HG03460 (cell line): Measurements from ENCODE around the gene EHD2.
"Not testable (repeated sequence)": the region's sequence is repeated elsewhere in the genome, so short reads cannot be mapped to it uniquely, and the experiment has no call there.

Experiments
- ATAC-seq: cut with Tn5 transposase; IDR thresholded peaks from one replicate; pipeline ENCODE4 v1.9.1; 2021; ENCODE audit not compliant: unreplicated experiment

Gene EHD2

GRCh38 chr19:47713046-47714021 lies at the start of gene EHD2:
Gene EHD2 (plus strand): TSS chr19:47713422. CDS start chr19:47716613, 3,191 bp downstream.
- no peak for ATAC-seq

- ATAC-seq = no peak
These were observed 49.7 kb upstream of the EHD2 start for GRCh38 chr19:47663435-47663910.

- ATAC-seq = no peak
These were observed 49.1 kb upstream of the EHD2 start for GRCh38 chr19:47663911-47664771.

GRCh38 chr19:47668556-47668955 lies 44.7 kb upstream of the EHD2 start:
- not testable (repeated sequence) for ATAC-seq

GRCh38 chr19:47670736-47671135 lies 42.5 kb upstream of the EHD2 start:
- no peak for ATAC-seq

GRCh38 chr19:47671499-47671898 lies 41.7 kb upstream of the EHD2 start:
- no peak for ATAC-seq

GRCh38 chr19:47673426-47673825 lies 39.8 kb upstream of the EHD2 start:
- ATAC-seq = no peak

GRCh38 chr19:47674548-47674947 lies 38.7 kb upstream of the EHD2 start:
- no peak for ATAC-seq

GRCh38 chr19:47675271-47675670 lies 38.0 kb upstream of the EHD2 start:
- no peak for ATAC-seq

- ATAC-seq = no peak
These were observed 37.4 kb upstream of the EHD2 start for GRCh38 chr19:47675859-47676258.

- no peak for ATAC-seq
These were observed 36.4 kb upstream of the EHD2 start for GRCh38 chr19:47676811-47677210.

GRCh38 chr19:47679251-47679900 lies 33.8 kb upstream of the EHD2 start:
- no peak for ATAC-seq

GRCh38 chr19:47679922-47680857 lies 33.0 kb upstream of the EHD2 start:
- no peak for ATAC-seq

GRCh38 chr19:47680858-47681332 lies 32.3 kb upstream of the EHD2 start:
- ATAC-seq = no peak

GRCh38 chr19:47681388-47681787 lies 31.8 kb upstream of the EHD2 start:
- no peak for ATAC-seq

GRCh38 chr19:47681936-47682335 lies 31.3 kb upstream of the EHD2 start:
- no peak for ATAC-seq

GRCh38 chr19:47682939-47683338 lies 30.3 kb upstream of the EHD2 start:
- no peak for ATAC-seq

GRCh38 chr19:47686679-47687450 lies 26.4 kb upstream of the EHD2 start:
- no peak for ATAC-seq

GRCh38 chr19:47687906-47688305 lies 25.3 kb upstream of the EHD2 start:
- no peak for ATAC-seq
